Measurements from ENCODE around the gene HDAC9. TPM values are rescaled to one million over a fixed set of nuclear protein-coding genes. Genes with fewer than 3 reads are reported as not detected.

HDAC9 gene
- total RNA-seq, 1 experiment from 2014 or later = 7.7 TPM

DNA sequence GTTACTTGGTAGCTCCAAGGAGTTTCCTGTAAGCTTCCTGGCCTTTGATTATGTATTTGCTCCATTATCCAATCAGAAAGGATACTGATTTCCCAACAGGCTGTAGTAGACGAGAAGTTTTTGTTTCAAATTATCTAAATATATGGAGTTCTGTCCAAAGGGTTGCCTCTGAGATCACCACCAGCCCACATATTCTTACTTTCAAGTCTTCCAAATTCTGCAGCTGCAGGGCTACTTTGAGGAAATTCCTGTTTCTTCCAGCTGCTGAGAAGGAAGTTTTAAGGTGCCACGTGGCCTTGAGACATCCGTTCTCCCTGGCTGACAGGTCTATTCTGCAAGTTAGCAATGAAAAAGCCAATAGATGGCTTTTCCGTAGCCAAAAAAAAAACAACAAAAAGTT is 335.9 kb downstream of the HDAC9 start:
- no peaks in the 10 kb centered on the region for H3K36me3 Mint-ChIP-seq (ENCODE audit: insufficient read depth in 1 of 3, low read depth in 3 of 3)
- no peak for DNase-seq
- Histone ChIP-seq H4K8ac (replicated peaks; ENCODE audit: insufficient read length, low read depth, low read length) (no peak overlapping the region), H3K27me3 (ENCODE audit: insufficient read depth, low read length) (no peaks in the 10 kb centered on the region), H2BK15ac (ENCODE audit: low read depth, low read length) (no peak overlapping the region), H3K23ac (ENCODE audit: insufficient read length, low read depth, low read length) (no peak overlapping the region), H2BK5ac (ENCODE audit: insufficient read length, low read length) (no peak overlapping the region), H3K56ac (ENCODE audit: insufficient read length, low read depth, low read length) (no peak overlapping the region), H3K23me2 (ENCODE audit: insufficient read length, low read depth, low read length, poor library complexity, severe bottlenecking) (no peaks in the 10 kb centered on the region), H2BK120ac (ENCODE audit: low read depth, low read length, poor library complexity, severe bottlenecking) (no peak overlapping the region), H2AFZ (ENCODE audit: low read length) (no peak overlapping the region), H4K20me1 (ENCODE audit: control insufficient read depth, insufficient read depth, insufficient read length) (no peaks in the 10 kb centered on the region), H3T11ph (ENCODE audit: low read length) (no peak overlapping the region), H2AK5ac (ENCODE audit: insufficient read length, low read length) (no peak overlapping the region), H3K79me2 (ENCODE audit: insufficient read depth, low read length) (no peaks in the 10 kb centered on the region), H4K91ac (ENCODE audit: insufficient read length, low read depth, low read length) (no peak overlapping the region), H3K18ac (ENCODE audit: insufficient read length, low read depth, low read length) (no peak overlapping the region), H3K9me3 (ENCODE audit: control insufficient read depth, low read depth, low read length) (no peaks in the 10 kb centered on the region), H2BK20ac (ENCODE audit: low read depth, low read length, poor library complexity, severe bottlenecking) (no peak overlapping the region), H3K79me1 (ENCODE audit: insufficient read depth, low read depth, low read length, poor library complexity, severe bottlenecking) (no peaks in the 10 kb centered on the region), H3K27ac (ENCODE audit: insufficient read length, low read depth, low read length) (no peak overlapping the region), H3K4ac (ENCODE audit: low read depth, low read length) (no peak overlapping the region), H2BK12ac (ENCODE audit: insufficient read length, low read depth, low read length) (no peak overlapping the region), H3K14ac (ENCODE audit: insufficient read depth, low read length) (no peak overlapping the region), H3K9ac (ENCODE audit: extremely low read depth, insufficient read length, low read length) (no peak overlapping the region), H3K4me1 (ENCODE audit: insufficient read depth, low read length) (no peaks in the 10 kb centered on the region), H4K5ac (ENCODE audit: insufficient read length, low read depth, low read length) (no peak overlapping the region), H3K4me2 (ENCODE audit: insufficient read depth, insufficient read length, low read length) (no peak overlapping the region)
- H3K27ac Mint-ChIP-seq = no peak overlapping the region
- TF ChIP-seq, protein P1, sequence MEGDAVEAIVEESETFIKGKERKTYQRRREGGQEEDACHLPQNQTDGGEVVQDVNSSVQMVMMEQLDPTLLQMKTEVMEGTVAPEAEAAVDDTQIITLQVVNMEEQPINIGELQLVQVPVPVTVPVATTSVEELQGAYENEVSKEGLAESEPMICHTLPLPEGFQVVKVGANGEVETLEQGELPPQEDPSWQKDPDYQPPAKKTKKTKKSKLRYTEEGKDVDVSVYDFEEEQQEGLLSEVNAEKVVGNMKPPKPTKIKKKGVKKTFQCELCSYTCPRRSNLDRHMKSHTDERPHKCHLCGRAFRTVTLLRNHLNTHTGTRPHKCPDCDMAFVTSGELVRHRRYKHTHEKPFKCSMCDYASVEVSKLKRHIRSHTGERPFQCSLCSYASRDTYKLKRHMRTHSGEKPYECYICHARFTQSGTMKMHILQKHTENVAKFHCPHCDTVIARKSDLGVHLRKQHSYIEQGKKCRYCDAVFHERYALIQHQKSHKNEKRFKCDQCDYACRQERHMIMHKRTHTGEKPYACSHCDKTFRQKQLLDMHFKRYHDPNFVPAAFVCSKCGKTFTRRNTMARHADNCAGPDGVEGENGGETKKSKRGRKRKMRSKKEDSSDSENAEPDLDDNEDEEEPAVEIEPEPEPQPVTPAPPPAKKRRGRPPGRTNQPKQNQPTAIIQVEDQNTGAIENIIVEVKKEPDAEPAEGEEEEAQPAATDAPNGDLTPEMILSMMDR (conservative IDR thresholded peaks at IDR 0.05) = no peak
- no peaks in the 10 kb centered on the region for H3K9me3 Mint-ChIP-seq
- no peaks in the 10 kb centered on the region for H3K27me3 Mint-ChIP-seq (ENCODE audit: low read depth)
- no CpG with 5 or more reads among the region's 4 CpGs for WGBS (ENCODE audit: extremely low coverage, insufficient read length, low lambda C conversion rate)
- no peak overlapping the region for H3K4me3 Mint-ChIP-seq
- H3K4me1 Mint-ChIP-seq = peaks cover 0 to 2% of the 10 kb centered on the region in 2 experiments; a peak in 1 of 4 replicates

All from H9 (cell line).